ENCODE results near the gene YIPF2. TPM values are rescaled to one million over a fixed set of nuclear protein-coding genes. Genes with fewer than 3 reads are reported as not detected.

Gene YIPF2
- polyA plus RNA-seq, 1 of the 3 experiments (the other 2 are of a cell fraction): 61.3 TPM

DNA sequence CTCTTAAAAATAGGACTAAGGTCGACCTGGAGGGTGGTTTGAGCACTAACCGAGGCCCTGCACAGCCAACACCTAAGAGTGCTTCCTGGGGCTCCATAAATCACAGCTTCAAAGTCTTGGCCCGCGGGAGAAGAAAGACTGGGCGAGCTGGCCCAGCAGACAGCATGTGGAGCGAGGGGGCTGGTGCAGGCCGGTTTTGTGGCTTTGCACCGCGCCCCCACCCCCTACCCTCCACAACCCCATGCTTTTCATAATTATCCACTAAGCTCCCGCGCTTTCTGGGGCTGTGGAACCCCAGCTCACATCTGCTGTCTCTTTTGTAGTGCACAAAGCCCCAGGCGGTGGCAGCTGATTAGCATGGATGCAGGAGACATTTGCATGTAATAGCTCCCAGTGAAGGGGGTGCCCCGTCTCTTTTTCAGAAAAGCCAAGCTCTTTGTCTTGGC, 40.0 kb downstream of the YIPF2 start:
- H3K9me3 ChIP-seq: no peaks in the 10 kb centered on the region
- H3K9me2 ChIP-seq: no peaks in the 10 kb centered on the region
- POLR2A ChIA-PET: interaction anchor here (0.6 to 1.4 kb wide), 5 partner anchors 9 to 52 kb away, joined by 3 to 4 read pairs (median 4); partner anchors contain the start of gene TMED1
- peak overlapping the region in 1 of 2 experiments; percentile 45; a peak in 2 of 4 replicates for H3K27ac ChIP-seq (ENCODE audit: low read depth in 2 of 2, low read length in 1 of 2)
- no peak for TF ChIP-seq RAD21 (IDR thresholded peaks at IDR 0.05; ENCODE audit: low read length)
- TF ChIP-seq, protein P1, sequence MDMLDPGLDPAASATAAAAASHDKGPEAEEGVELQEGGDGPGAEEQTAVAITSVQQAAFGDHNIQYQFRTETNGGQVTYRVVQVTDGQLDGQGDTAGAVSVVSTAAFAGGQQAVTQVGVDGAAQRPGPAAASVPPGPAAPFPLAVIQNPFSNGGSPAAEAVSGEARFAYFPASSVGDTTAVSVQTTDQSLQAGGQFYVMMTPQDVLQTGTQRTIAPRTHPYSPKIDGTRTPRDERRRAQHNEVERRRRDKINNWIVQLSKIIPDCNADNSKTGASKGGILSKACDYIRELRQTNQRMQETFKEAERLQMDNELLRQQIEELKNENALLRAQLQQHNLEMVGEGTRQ (IDR thresholded peaks at IDR 0.05; ENCODE audit: borderline replicate concordance, low read depth, low read length): no peak
- TF ChIP-seq NRF1 (IDR thresholded peaks at IDR 0.05; ENCODE audit: low read depth, low read length): no peak
- TF ChIP-seq FOXM1 (IDR thresholded peaks at IDR 0.05; ENCODE audit: low read depth): no peak
- no peak for TF ChIP-seq TEAD4 (IDR thresholded peaks at IDR 0.05; ENCODE audit: borderline replicate concordance, insufficient read depth)
- TF ChIP-seq CTCF (IDR thresholded peaks at IDR 0.05): no peak
- no peak for TF ChIP-seq MEF2A (IDR thresholded peaks at IDR 0.05; ENCODE audit: borderline replicate concordance, low read depth)
- TF ChIP-seq ELF1 (IDR thresholded peaks at IDR 0.05): no peak
- CTCF ChIA-PET: interaction anchor here (1.2 to 2.9 kb wide), 10 partner anchors 8 to 171 kb away, joined by 3 to 23 read pairs (median 6); partner anchors contain the start of gene DNM2
- no peak overlapping the region for H3K4me2 ChIP-seq
- H3K9ac ChIP-seq: no peak overlapping the region
- H3F3A ChIP-seq (replicated peaks; ENCODE audit: insufficient read depth): peaks cover 10% of the 10 kb centered on the region
- H3K4me1 ChIP-seq (ENCODE audit: control insufficient read depth in 1 of 2, insufficient read depth in 2 of 2, low read depth in 1 of 2, low read length in 1 of 2): peaks cover 9 to 28% of the 10 kb centered on the region in 2 experiments; a peak in 2 of 4 replicates
- 93% methylated on average over 11 of the region's 13 CpGs for WGBS (ENCODE audit: low lambda C conversion rate)
- peaks cover 31% of the 10 kb centered on the region for H4K20me1 ChIP-seq (ENCODE audit: insufficient read depth)
- no peak overlapping the region for H3K4me3 ChIP-seq (ENCODE audit: low read depth in 2 of 2, low read length in 1 of 2)
- no peaks in the 10 kb centered on the region for H3K27me3 ChIP-seq (ENCODE audit: insufficient read depth)
- H2AFZ ChIP-seq (ENCODE audit: low read depth): no peak overlapping the region
- H3K36me3 ChIP-seq (replicated peaks in 1 of 2; ENCODE audit: control insufficient read depth in 1 of 2, insufficient read depth in 2 of 2, low read length in 1 of 2): no peaks in the 10 kb centered on the region
- peaks cover 94% of the 10 kb centered on the region for H3K79me2 ChIP-seq (ENCODE audit: insufficient read depth)
- peak; percentile 72 for DNase-seq

- 88% methylated on average over 8 of the region's 9 CpGs for whole genome bisulfite sequencing (ENCODE audit: low lambda C conversion rate)
- DNase-seq: no peak
- TF ChIP-seq RFX5 (IDR thresholded peaks at IDR 0.05; ENCODE audit: low read length) (no peak), TEAD4 (IDR thresholded peaks at IDR 0.05; ENCODE audit: borderline replicate concordance, insufficient read depth) (no peak), TAF1 (IDR thresholded peaks at IDR 0.05; ENCODE audit: borderline replicate concordance, low read depth, low read length) (no peak), MAX (IDR thresholded peaks at IDR 0.05; ENCODE audit: low read depth) (no peak), EZH2phosphoT487 (IDR thresholded peaks at IDR 0.05; ENCODE audit: borderline replicate concordance, low read depth) (no peak), RCOR1 (IDR thresholded peaks at IDR 0.05; ENCODE audit: low read length) (no peak), MEF2A (IDR thresholded peaks at IDR 0.05; ENCODE audit: borderline replicate concordance, low read depth) (no peak), NFIC (IDR thresholded peaks at IDR 0.05; ENCODE audit: borderline replicate concordance) (no peak), SIN3A (IDR thresholded peaks at IDR 0.05; ENCODE audit: borderline replicate concordance, low read depth, low read length) (no peak), POLR2AphosphoS5 (IDR thresholded peaks at IDR 0.05; ENCODE audit: low read depth, low read length) (no peak), FOSL2 (IDR thresholded peaks at IDR 0.05; ENCODE audit: borderline replicate concordance, low read depth) (no peak), RAD21 (IDR thresholded peaks at IDR 0.05; ENCODE audit: low read length) (no peak), MXI1 (IDR thresholded peaks at IDR 0.05; ENCODE audit: low read depth, low read length) (no peak; the same call in 1 of the 2 replicates)
- TF ChIP-seq, protein P2, sequence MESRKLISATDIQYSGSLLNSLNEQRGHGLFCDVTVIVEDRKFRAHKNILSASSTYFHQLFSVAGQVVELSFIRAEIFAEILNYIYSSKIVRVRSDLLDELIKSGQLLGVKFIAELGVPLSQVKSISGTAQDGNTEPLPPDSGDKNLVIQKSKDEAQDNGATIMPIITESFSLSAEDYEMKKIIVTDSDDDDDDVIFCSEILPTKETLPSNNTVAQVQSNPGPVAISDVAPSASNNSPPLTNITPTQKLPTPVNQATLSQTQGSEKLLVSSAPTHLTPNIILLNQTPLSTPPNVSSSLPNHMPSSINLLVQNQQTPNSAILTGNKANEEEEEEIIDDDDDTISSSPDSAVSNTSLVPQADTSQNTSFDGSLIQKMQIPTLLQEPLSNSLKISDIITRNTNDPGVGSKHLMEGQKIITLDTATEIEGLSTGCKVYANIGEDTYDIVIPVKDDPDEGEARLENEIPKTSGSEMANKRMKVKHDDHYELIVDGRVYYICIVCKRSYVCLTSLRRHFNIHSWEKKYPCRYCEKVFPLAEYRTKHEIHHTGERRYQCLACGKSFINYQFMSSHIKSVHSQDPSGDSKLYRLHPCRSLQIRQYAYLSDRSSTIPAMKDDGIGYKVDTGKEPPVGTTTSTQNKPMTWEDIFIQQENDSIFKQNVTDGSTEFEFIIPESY (IDR thresholded peaks at IDR 0.05; ENCODE audit: borderline replicate concordance, low read depth): no peak
- TF ChIP-seq, protein P3, sequence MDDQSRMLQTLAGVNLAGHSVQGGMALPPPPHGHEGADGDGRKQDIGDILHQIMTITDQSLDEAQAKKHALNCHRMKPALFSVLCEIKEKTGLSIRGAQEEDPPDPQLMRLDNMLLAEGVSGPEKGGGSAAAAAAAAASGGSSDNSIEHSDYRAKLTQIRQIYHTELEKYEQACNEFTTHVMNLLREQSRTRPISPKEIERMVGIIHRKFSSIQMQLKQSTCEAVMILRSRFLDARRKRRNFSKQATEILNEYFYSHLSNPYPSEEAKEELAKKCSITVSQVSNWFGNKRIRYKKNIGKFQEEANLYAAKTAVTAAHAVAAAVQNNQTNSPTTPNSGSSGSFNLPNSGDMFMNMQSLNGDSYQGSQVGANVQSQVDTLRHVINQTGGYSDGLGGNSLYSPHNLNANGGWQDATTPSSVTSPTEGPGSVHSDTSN (IDR thresholded peaks at IDR 0.05): no peak
These were observed 40.6 kb downstream of the YIPF2 start for GRCh38 chr19:10887616-10888367.

More at GRCh38 chr19:10887616-10888367, 40.6 kb downstream of the YIPF2 start:
- Histone ChIP-seq H3K79me2 (ENCODE audit: insufficient read depth) (peaks cover 94% of the 10 kb centered on the region), H3K4me3 (ENCODE audit: low read depth in 2 of 2, low read length in 1 of 2) (no peak overlapping the region), H3K9ac (no peak overlapping the region), H3K27me3 (ENCODE audit: insufficient read depth) (no peaks in the 10 kb centered on the region), H3K9me3 (no peaks in the 10 kb centered on the region), H3K9me2 (no peaks in the 10 kb centered on the region), H3F3A (replicated peaks; ENCODE audit: insufficient read depth) (peaks cover 10% of the 10 kb centered on the region), H4K20me1 (ENCODE audit: insufficient read depth) (peaks cover 32% of the 10 kb centered on the region), H3K36me3 (replicated peaks in 1 of 2; ENCODE audit: control insufficient read depth in 1 of 2, insufficient read depth in 2 of 2, low read length in 1 of 2) (no peaks in the 10 kb centered on the region), H3K4me2 (no peak overlapping the region), H3K27ac (ENCODE audit: low read depth in 2 of 2, low read length in 1 of 2) (peak overlapping the region in 1 of 2 experiments; percentile 45; a peak in 2 of 4 replicates), H2AFZ (ENCODE audit: low read depth) (no peak overlapping the region), H3K4me1 (ENCODE audit: control insufficient read depth in 1 of 2, insufficient read depth in 2 of 2, low read depth in 1 of 2, low read length in 1 of 2) (peaks cover 9 to 28% of the 10 kb centered on the region in 2 experiments; a peak in 2 of 4 replicates)
- POLR2A ChIA-PET: interaction anchor here (0.6 to 1.4 kb wide), 5 partner anchors 9 to 52 kb away, joined by 3 to 4 read pairs (median 4); partner anchors contain the start of gene TMED1
- CTCF ChIA-PET: interaction anchor here (1.1 to 2.9 kb wide), 13 partner anchors 8 to 346 kb away, joined by 3 to 23 read pairs (median 5); partner anchors contain the start of gene DNM2
